ENCODE results near the gene MSRB3. TPM values are rescaled to one million over a fixed set of nuclear protein-coding genes. Genes with fewer than 3 reads are reported as not detected.
"Not testable (repeated sequence)": the region's sequence is repeated elsewhere in the genome, so short reads cannot be mapped to it uniquely, and the experiment has no call there.

The MSRB3 gene
- total RNA-seq, 6 experiments from 2014 or later, result 1.4 to 5.6 (median 2.6) TPM

DNA sequence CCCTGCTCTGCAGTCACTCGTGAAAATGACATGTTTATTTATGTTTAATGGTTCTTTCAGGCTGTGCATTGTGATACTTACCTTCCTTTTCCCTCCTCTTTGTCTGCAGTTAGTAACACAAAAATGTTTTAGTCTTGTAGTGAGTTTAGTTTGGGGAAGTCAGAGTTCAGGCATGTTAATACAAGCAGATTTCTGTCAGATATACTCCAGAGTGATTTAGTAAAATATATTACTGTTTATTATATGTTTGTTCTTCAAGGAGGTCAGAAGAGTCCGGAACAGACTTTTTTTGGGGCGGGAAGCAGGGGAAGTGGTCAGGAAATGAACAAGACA lies 28.7 kb downstream of the MSRB3 start:
- WGBS (ENCODE audit: insufficient coverage, low coverage, low lambda C conversion rate, missing lambda C conversion rate), result 35% methylated on average over 3 of the region's 3 CpGs
- ATAC-seq, result no peak
- no peak for DNase-seq
- H3K4me1 ChIP-seq, result no peaks in the 10 kb centered on the region
- no peaks in the 10 kb centered on the region for H3K9me3 ChIP-seq
- H3K27me3 ChIP-seq, result no peaks in the 10 kb centered on the region
- H3K4me3 ChIP-seq, result no peak overlapping the region
- TF ChIP-seq, protein P1, sequence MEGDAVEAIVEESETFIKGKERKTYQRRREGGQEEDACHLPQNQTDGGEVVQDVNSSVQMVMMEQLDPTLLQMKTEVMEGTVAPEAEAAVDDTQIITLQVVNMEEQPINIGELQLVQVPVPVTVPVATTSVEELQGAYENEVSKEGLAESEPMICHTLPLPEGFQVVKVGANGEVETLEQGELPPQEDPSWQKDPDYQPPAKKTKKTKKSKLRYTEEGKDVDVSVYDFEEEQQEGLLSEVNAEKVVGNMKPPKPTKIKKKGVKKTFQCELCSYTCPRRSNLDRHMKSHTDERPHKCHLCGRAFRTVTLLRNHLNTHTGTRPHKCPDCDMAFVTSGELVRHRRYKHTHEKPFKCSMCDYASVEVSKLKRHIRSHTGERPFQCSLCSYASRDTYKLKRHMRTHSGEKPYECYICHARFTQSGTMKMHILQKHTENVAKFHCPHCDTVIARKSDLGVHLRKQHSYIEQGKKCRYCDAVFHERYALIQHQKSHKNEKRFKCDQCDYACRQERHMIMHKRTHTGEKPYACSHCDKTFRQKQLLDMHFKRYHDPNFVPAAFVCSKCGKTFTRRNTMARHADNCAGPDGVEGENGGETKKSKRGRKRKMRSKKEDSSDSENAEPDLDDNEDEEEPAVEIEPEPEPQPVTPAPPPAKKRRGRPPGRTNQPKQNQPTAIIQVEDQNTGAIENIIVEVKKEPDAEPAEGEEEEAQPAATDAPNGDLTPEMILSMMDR (IDR thresholded peaks at IDR 0.05), result no peak
- no peak for TF ChIP-seq POLR2A (IDR thresholded peaks at IDR 0.05)
- intact Hi-C loops (cut with DNase I), result no loop called here
- no peaks in the 10 kb centered on the region for H3K36me3 ChIP-seq
- no peak overlapping the region for H3K27ac ChIP-seq

DNA sequence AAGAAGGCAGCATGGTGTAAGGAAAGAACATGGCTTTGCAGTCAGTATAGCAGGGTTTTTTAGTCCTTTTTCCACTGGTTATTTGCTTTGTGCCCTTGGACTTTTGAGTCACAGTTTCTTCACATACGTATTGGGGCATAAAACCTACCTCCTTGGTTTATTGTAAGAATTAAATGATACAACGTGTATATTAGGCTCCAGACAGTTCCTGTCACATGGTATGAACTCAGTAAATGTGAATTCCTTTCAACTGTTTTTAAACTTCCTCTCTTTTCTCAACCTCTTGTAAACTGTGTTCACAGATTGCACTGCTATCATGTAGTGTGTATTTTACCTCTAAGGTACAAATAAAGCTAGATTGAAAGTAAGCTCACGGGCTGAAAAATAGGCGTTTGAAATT lies 29.5 kb downstream of the MSRB3 start:
- Histone ChIP-seq H3K27me3 (no peaks in the 10 kb centered on the region), H3K27ac (no peak overlapping the region), H3K36me3 (no peaks in the 10 kb centered on the region), H3K4me1 (no peaks in the 10 kb centered on the region), H3K4me3 (no peak overlapping the region), H3K9me3 (no peaks in the 10 kb centered on the region)
- peak in 1 of 4 donors; percentile 46 for ATAC-seq
- no peak for DNase-seq
- intact Hi-C loops (cut with DNase I), result no loop called here
- 28% methylated on average over 4 of the region's 4 CpGs for WGBS (ENCODE audit: insufficient coverage, low coverage, low lambda C conversion rate, missing lambda C conversion rate)
- TF ChIP-seq POLR2A (IDR thresholded peaks at IDR 0.05), result no peak
- TF ChIP-seq, protein P1 (IDR thresholded peaks at IDR 0.05), result no peak

DNA sequence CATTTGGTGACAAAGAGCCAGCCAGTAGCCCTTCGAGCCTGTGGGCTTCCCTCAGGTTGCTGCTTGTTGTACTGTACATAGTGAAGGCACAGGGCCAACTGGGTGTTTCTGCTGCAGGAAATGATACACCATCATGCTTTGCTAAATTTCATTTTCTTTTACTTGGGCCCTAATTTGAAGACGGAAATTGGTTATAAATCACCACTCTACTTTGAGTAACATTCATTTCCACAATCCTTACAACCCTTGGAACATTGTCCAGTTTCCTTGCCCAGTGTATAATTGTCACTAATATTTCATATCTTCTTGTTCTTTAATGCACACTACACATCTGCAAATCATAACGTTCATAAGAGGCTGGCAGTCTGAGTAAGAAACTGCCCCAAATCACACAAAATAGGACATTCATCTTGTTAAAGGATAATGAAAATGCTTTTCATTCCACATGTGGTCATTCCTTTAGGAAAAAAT lies 30.2 kb downstream of the MSRB3 start:
- intact Hi-C loops (cut with DNase I), result no loop called here
- Histone ChIP-seq H3K4me1 (no peaks in the 10 kb centered on the region), H3K36me3 (no peaks in the 10 kb centered on the region), H3K4me3 (no peak overlapping the region), H3K9me3 (no peaks in the 10 kb centered on the region), H3K27ac (no peak overlapping the region), H3K27me3 (no peaks in the 10 kb centered on the region)
- TF ChIP-seq POLR2A (IDR thresholded peaks at IDR 0.05), result no peak
- ATAC-seq (peak in 2 of 4 donors; percentile 55 to 56), DNase-seq (no peak)
- 37% methylated on average over 3 of the region's 3 CpGs for WGBS (ENCODE audit: insufficient coverage, low coverage, low lambda C conversion rate, missing lambda C conversion rate)

GRCh38 chr12:65311260-65311659 lies 32.8 kb downstream of the MSRB3 start:
- TF ChIP-seq, protein P1 (IDR thresholded peaks at IDR 0.05), result no peak
- TF ChIP-seq POLR2A (IDR thresholded peaks at IDR 0.05), result no peak
- 41% methylated on average over 1 of the region's 1 CpG for WGBS (ENCODE audit: insufficient coverage, low coverage, low lambda C conversion rate, missing lambda C conversion rate)
- H3K27ac ChIP-seq, result no peak overlapping the region
- no peaks in the 10 kb centered on the region for H3K4me1 ChIP-seq
- intact Hi-C loops (cut with DNase I), result loop anchor here in 1 of 2 donors (10.0 kb wide), 1 partner anchor 254 kb away; no protein-coding TSS in a partner anchor
- DNase-seq (no peak), ATAC-seq (no peak)
- H3K27me3 ChIP-seq, result no peaks in the 10 kb centered on the region
- no peak overlapping the region for H3K4me3 ChIP-seq
- no peaks in the 10 kb centered on the region for H3K36me3 ChIP-seq
- H3K9me3 ChIP-seq, result no peaks in the 10 kb centered on the region

DNA sequence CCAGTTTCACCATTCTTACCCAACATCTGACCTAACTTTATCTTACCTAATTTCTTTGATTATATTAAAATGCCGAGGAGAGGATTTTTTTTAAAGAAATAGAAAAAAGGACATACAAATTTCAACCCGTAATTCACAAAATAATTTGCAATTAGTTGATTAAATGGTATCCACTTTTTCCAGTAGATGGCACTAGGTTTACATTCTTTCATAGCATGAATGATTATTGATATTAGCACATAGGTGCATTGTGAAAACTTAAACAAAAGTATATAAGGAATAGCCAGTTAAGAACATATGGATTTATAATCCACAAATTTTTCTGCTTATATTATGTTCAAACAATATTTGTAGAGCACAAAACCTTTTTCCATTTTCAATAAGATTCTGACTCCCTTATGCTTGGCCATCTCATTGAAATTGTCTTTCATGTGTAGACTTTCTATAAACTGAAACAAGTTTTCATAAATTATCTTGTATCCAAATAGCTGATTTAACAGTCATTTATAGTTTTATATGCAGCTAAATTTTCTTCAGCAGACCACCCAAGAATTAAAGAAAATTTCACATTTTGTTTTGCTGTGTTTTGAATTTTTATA lies 35.3 kb downstream of the MSRB3 start:
- no peak overlapping the region for H3K27ac ChIP-seq
- H3K9me3 ChIP-seq, result no peaks in the 10 kb centered on the region
- TF ChIP-seq, protein P1 (IDR thresholded peaks at IDR 0.05), result peak; percentile 49 to 62 (median 54)
- no peak for TF ChIP-seq POLR2A (IDR thresholded peaks at IDR 0.05)
- intact Hi-C loops (cut with DNase I), result loop anchor here in 1 of 2 donors (10.0 kb wide), 1 partner anchor 251 kb away; no protein-coding TSS in a partner anchor
- H3K4me1 ChIP-seq, result no peaks in the 10 kb centered on the region
- ATAC-seq (peak in 3 of 4 donors; percentile 47 to 53 (median 49)), DNase-seq (no peak)
- no peaks in the 10 kb centered on the region for H3K27me3 ChIP-seq
- 16% methylated on average over 2 of the region's 2 CpGs for WGBS (ENCODE audit: insufficient coverage, low coverage, low lambda C conversion rate, missing lambda C conversion rate)
- no peaks in the 10 kb centered on the region for H3K36me3 ChIP-seq
- H3K4me3 ChIP-seq, result no peak overlapping the region

DNA sequence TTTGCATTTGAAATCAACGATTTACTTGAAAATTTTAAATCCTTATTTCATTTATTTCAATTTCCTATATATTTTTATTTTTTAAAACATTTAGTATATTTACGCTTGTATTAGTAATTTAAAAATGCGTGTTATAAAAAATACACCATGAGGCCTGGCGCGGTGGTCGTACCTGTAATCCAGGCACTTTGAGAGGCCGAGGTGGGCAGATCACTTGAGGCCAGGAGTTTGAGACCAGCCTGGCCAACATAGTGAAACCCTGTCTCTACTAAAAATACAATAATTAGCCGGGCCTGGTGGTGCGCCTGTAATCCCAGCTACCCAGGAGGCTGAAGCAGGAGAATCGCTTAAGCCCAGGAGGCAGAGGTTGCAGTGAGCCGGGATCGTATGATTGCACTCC lies 36.8 kb downstream of the MSRB3 start:
- intact Hi-C loops (cut with DNase I), result loop anchor here in 1 of 2 donors (10.0 kb wide), 1 partner anchor 250 kb away; no protein-coding TSS in a partner anchor
- WGBS (ENCODE audit: insufficient coverage, low coverage, low lambda C conversion rate, missing lambda C conversion rate), result 92% methylated on average over 12 of the region's 12 CpGs
- not testable (repeated sequence) for ATAC-seq, H3K4me1 ChIP-seq, H3K4me3 ChIP-seq, H3K27ac ChIP-seq, DNase-seq, H3K27me3 ChIP-seq, H3K36me3 ChIP-seq, H3K9me3 ChIP-seq
